OCI-LY7 (cell line): ENCODE measurements around the gene ATE1.

Experiments used
- CTCF ChIP-seq: fragments of 200-600 bp; sonication (generic); conservative IDR thresholded peaks from 2 replicates; pipeline ENCODE4 v1.5.1; 2014; ENCODE audit warnings: mild to moderate bottlenecking, antibody characterized with exemption, low read length, moderate library complexity, mixed read lengths
- EZH2phosphoT487 ChIP-seq: fragments of 200-600 bp; sonication (generic); IDR thresholded peaks from 2 replicates; pipeline ENCODE4 v1.6.1; 2018; ENCODE audit warnings: low read depth, borderline replicate concordance, mild to moderate bottlenecking, mixed run types, antibody characterized with exemption, low read length, moderate library complexity, mixed read lengths

GRCh38 chr10:121891103-121891502 is 36.7 kb downstream of the ATE1 start:
- TF ChIP-seq CTCF (no peak), EZH2phosphoT487 (no peak)
